Smooth muscle cell (in vitro differentiated cells): ENCODE measurements around the gene ELMO1. TPM values are rescaled to one million over a fixed set of nuclear protein-coding genes. Genes with fewer than 3 reads are reported as not detected.

Source experiments
- DNase-seq: peaks from one replicate; lab custom pipeline; 2025; ENCODE audit not compliant: unreplicated experiment; lab: John Stamatoyannopoulos, UW
- H2AFZ ChIP-seq: fragments of 200-600 bp; sonication (generic); 2 replicates; pipeline ENCODE4 v1.6.0; 2016; ENCODE audit warnings: antibody characterized with exemption, low read depth, mild to moderate bottlenecking
- H3F3A ChIP-seq: fragments of 200-600 bp; sonication (generic); 2 replicates; pipeline ENCODE4 v1.6.0; 2017; ENCODE audit warnings: antibody characterized with exemption, low read depth
- H3K27ac ChIP-seq: fragments of 200-600 bp; sonication (generic); 2 replicates; pipeline ENCODE4 v1.5.1; 2016; ENCODE audit warnings: low read depth, mild to moderate bottlenecking
- H3K27me3 ChIP-seq: fragments of 200-600 bp; sonication (generic); 2 replicates; pipeline ENCODE4 v1.6.1; 2016; ENCODE audit warnings: low read depth, mild to moderate bottlenecking
- H3K36me3 ChIP-seq: fragments of 200-600 bp; sonication (generic); 2 replicates; pipeline ENCODE4 v1.5.1; 2016; ENCODE audit warnings: low read depth
- H3K4me1 ChIP-seq: fragments of 200-600 bp; sonication (generic); 2 replicates; pipeline ENCODE4 v1.5.1; 2016; ENCODE audit warnings: low read depth
- H3K4me2 ChIP-seq: fragments of 200-600 bp; sonication (generic); 2 replicates; pipeline ENCODE4 v1.6.0; 2016; ENCODE audit warnings: mild to moderate bottlenecking
- H3K4me3 ChIP-seq: fragments of 200-600 bp; sonication (generic); 2 replicates; pipeline ENCODE4 v1.5.1; 2016; ENCODE audit warnings: mild to moderate bottlenecking
- H3K79me2 ChIP-seq: fragments of 200-600 bp; sonication (generic); 2 replicates; pipeline ENCODE4 v1.6.0; 2016; ENCODE audit warnings: low read depth, mild to moderate bottlenecking
- H3K9ac ChIP-seq: fragments of 200-600 bp; sonication (generic); 2 replicates; pipeline ENCODE4 v1.6.0; 2016; ENCODE audit warnings: low read depth
- H3K9me3 ChIP-seq: fragments of 200-600 bp; sonication (generic); replicated peaks from 2 replicates; pipeline ENCODE4 v1.5.1; 2016; ENCODE audit warnings: low read depth
- H4K20me1 ChIP-seq: fragments of 200-600 bp; sonication (generic); 2 replicates; pipeline ENCODE4 v1.6.0; 2016; ENCODE audit warnings: low read depth
- CTCF ChIP-seq: fragments of 200-600 bp; sonication (generic); IDR thresholded peaks from 2 replicates; pipeline ENCODE4 v1.5.1; 2017; ENCODE audit warnings: borderline replicate concordance, mild to moderate bottlenecking, antibody characterized with exemption; ENCODE audit not compliant: insufficient read depth, poor library complexity, severe bottlenecking
- WGBS: methylation state at CpG from one replicate; pipeline ENCODE4 v1.1.7; 2016; ENCODE audit warnings: low lambda C conversion rate; 5-methylcytosine and 5-hydroxymethylcytosine counted together
- polyA plus RNA-seq: library from polyadenylated mRNA; unstranded; fragments of >200 nt; fragmentation: Nextera tagmentation; extraction: Ambion mirVana; gene quantifications from 2 replicates; pipeline ENCODE4 v1.2.1, GENCODE V29; 2016
- total RNA-seq: library from RNA; depleted of rRNA; stranded (reverse); fragments of >200 nt; gene quantifications from 2 replicates; pipeline ENCODE4 v1.2.3, GENCODE V29; 2014

The ELMO1 gene
- total and polyA plus RNA-seq, 2 experiments from 2014 or later = 8.2 to 36.0 TPM

- H3K9me3 ChIP-seq = no peaks in the 10 kb centered on the region
- no peaks in the 10 kb centered on the region for H3K79me2 ChIP-seq
- peaks cover 16% of the 10 kb centered on the region for H3K4me1 ChIP-seq
- DNase-seq = no peak
- no peak overlapping the region for H2AFZ ChIP-seq
- no peak overlapping the region for H3K4me3 ChIP-seq
- no peak overlapping the region for H3K9ac ChIP-seq
- H3K4me2 ChIP-seq = no peak overlapping the region
- no peak overlapping the region for H3K27ac ChIP-seq
- TF ChIP-seq CTCF = no peak
- no peaks in the 10 kb centered on the region for H3K36me3 ChIP-seq
- no peaks in the 10 kb centered on the region for H4K20me1 ChIP-seq
- 90% methylated on average over 6 of the region's 6 CpGs for WGBS
- H3K27me3 ChIP-seq = no peaks in the 10 kb centered on the region
- H3F3A ChIP-seq = no peaks in the 10 kb centered on the region
These were observed 30.3 kb downstream of the ELMO1 start for GRCh38 chr7:37418381-37418780.

- Histone ChIP-seq H3K27ac (no peak overlapping the region), H3K9ac (no peak overlapping the region), H3K9me3 (no peaks in the 10 kb centered on the region), H3K27me3 (no peaks in the 10 kb centered on the region), H3F3A (no peaks in the 10 kb centered on the region), H3K4me1 (peaks cover 9% of the 10 kb centered on the region), H3K4me2 (no peak overlapping the region), H3K4me3 (no peak overlapping the region), H2AFZ (no peak overlapping the region), H4K20me1 (no peaks in the 10 kb centered on the region), H3K36me3 (no peaks in the 10 kb centered on the region), H3K79me2 (no peaks in the 10 kb centered on the region)
- DNase-seq = no peak
- no peak for TF ChIP-seq CTCF
- 93% methylated on average over 10 of the region's 10 CpGs for WGBS
These were observed 31.6 kb downstream of the ELMO1 start for GRCh38 chr7:37417107-37417474.

GRCh38 chr7:37416378-37417106, 32.1 kb downstream of the ELMO1 start:
- TF ChIP-seq CTCF = no peak
- no peak for DNase-seq
- 96% methylated on average over 6 of the region's 6 CpGs for WGBS
- Histone ChIP-seq H3K4me2 (no peak overlapping the region), H3K4me3 (no peak overlapping the region), H3K36me3 (no peaks in the 10 kb centered on the region), H4K20me1 (no peaks in the 10 kb centered on the region), H3F3A (no peaks in the 10 kb centered on the region), H3K79me2 (no peaks in the 10 kb centered on the region), H2AFZ (no peak overlapping the region), H3K4me1 (peaks cover 3% of the 10 kb centered on the region), H3K27me3 (no peaks in the 10 kb centered on the region), H3K9ac (no peak overlapping the region), H3K27ac (no peak overlapping the region), H3K9me3 (no peaks in the 10 kb centered on the region)

GRCh38 chr7:37415629-37416028, 33.0 kb downstream of the ELMO1 start:
- no peak for TF ChIP-seq CTCF
- WGBS = 97% methylated on average over 1 of the region's 1 CpG
- Histone ChIP-seq H3K4me1 (no peaks in the 10 kb centered on the region), H2AFZ (no peak overlapping the region), H3K9ac (no peak overlapping the region), H3K36me3 (no peaks in the 10 kb centered on the region), H3K27me3 (no peaks in the 10 kb centered on the region), H3F3A (no peaks in the 10 kb centered on the region), H3K9me3 (no peaks in the 10 kb centered on the region), H3K79me2 (no peaks in the 10 kb centered on the region), H3K4me3 (no peak overlapping the region), H3K4me2 (no peak overlapping the region), H3K27ac (no peak overlapping the region), H4K20me1 (no peaks in the 10 kb centered on the region)
- DNase-seq = no peak
